ENCODE measurements around the gene OSBPL10. TPM values are rescaled to one million over a fixed set of nuclear protein-coding genes. Genes with fewer than 3 reads are reported as not detected.

OSBPL10 gene
- total and polyA plus RNA-seq, 4 donors, result 3.9 to 33.0 (median 13.1) TPM

DNA sequence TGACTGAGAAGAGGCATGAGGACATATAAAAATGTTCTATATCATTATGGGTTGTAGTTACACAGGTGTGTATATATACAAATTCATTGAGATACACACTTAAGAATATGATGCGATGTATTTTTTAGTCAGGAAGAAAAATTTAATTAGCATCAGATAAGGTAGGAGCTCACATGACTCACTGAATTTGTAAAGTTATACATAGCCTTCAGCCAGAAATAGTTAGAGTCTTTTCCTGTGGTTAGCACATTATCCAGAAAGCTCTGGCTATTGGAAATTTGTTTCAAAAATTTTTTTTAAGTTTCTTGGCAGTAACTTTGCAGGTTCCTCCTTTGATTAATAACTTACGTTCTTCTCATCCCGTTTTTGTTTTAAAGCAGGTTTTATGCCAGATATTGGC lies 359.7 kb downstream of the OSBPL10 start:
- DNase-seq (no peak), ATAC-seq (ENCODE audit: insufficient read depth, low FRiP score) (no peak)
- WGBS, 2 donors, result 71 to 83% methylated on average over 3 of the region's 3 CpGs
- peaks cover 2 to 24% (median 5%) of the 10 kb centered on the region in 4 donors for H3K36me3 ChIP-seq (ENCODE audit: control insufficient read depth in 4 of 4, insufficient read depth in 4 of 4, low read length in 4 of 4)
- no peak for TF ChIP-seq CTCF (IDR thresholded peaks at IDR 0.05; ENCODE audit: control extremely low read depth, extremely low read depth)
- H3K9ac ChIP-seq (ENCODE audit: insufficient read depth in 1 of 2, low read length in 2 of 2), result no peak overlapping the region
- H3K4me3 ChIP-seq, result no peak overlapping the region
- no peak overlapping the region for H3K27ac ChIP-seq (ENCODE audit: low read depth in 1 of 2, low read length in 1 of 2)
- H3K9me3 ChIP-seq (ENCODE audit: control insufficient read depth in 4 of 4, insufficient read depth in 3 of 4, low read length in 3 of 4), result no peaks in the 10 kb centered on the region
- H3K27me3 ChIP-seq (ENCODE audit: control insufficient read depth in 3 of 3, insufficient read depth in 3 of 3, low read length in 2 of 3), result no peaks in the 10 kb centered on the region
- H3K4me1 ChIP-seq (ENCODE audit: control insufficient read depth in 5 of 5, insufficient read depth in 5 of 5, low read length in 5 of 5), result peaks cover 0 to 8% (median 0%) of the 10 kb centered on the region in 5 donors

DNA sequence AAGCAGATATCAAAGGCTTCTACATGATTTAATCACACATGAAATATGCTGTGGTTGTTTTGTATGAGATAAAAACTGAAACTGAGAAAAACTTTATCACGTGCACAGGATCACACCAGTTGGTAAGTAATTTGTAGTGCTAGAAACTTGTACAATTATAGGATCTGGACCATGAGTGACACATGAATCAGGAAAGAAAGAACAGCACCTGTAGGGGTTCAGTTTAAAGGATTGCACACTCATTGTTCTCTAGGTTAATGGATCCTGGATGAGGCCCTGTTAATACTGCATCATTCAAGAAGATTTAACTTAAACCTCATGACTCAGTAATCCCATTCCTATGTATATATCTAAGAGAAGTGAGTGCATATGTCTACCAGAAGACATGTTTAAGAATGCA lies 360.4 kb downstream of the OSBPL10 start:
- DNase-seq (no peak), ATAC-seq (ENCODE audit: insufficient read depth, low FRiP score) (no peak)
- Histone ChIP-seq H3K4me3 (no peak overlapping the region), H3K36me3 (ENCODE audit: control insufficient read depth in 4 of 4, insufficient read depth in 4 of 4, low read length in 4 of 4) (peaks cover 2 to 22% (median 4%) of the 10 kb centered on the region in 4 donors), H3K4me1 (ENCODE audit: control insufficient read depth in 5 of 5, insufficient read depth in 5 of 5, low read length in 5 of 5) (peaks cover 0 to 11% (median 0%) of the 10 kb centered on the region in 5 donors), H3K27me3 (ENCODE audit: control insufficient read depth in 3 of 3, insufficient read depth in 3 of 3, low read length in 2 of 3) (no peaks in the 10 kb centered on the region), H3K9me3 (ENCODE audit: control insufficient read depth in 4 of 4, insufficient read depth in 3 of 4, low read length in 3 of 4) (no peaks in the 10 kb centered on the region), H3K9ac (ENCODE audit: insufficient read depth in 1 of 2, low read length in 2 of 2) (no peak overlapping the region), H3K27ac (ENCODE audit: low read depth in 1 of 2, low read length in 1 of 2) (no peak overlapping the region)
- TF ChIP-seq CTCF (IDR thresholded peaks at IDR 0.05; ENCODE audit: control extremely low read depth, extremely low read depth), result no peak
- 87 to 91% methylated on average over 1 of the region's 1 CpG for WGBS, 2 donors

DNA sequence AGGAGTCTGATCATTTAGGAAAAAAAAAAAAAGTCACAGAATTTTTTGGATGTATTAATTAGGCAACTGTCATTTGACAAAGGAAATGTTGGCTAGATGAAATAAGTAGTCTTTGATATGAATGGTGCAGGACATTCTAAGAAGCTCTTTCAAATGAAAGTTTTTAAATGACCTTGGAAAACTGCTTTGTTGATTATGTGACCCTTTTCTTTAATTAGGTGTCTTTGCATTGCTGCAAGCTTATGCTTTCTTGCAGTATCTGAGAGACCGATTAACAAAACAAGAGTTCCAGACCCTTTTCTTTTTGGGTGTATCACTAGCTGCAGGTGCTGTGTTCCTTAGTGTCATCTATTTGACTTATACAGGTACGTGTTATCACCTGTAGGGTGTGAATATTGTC lies 364.4 kb downstream of the OSBPL10 start:
- peaks cover 0 to 18% (median 0%) of the 10 kb centered on the region in 5 donors for H3K4me1 ChIP-seq (ENCODE audit: control insufficient read depth in 5 of 5, insufficient read depth in 5 of 5, low read length in 5 of 5)
- no peak overlapping the region for H3K4me3 ChIP-seq
- no peaks in the 10 kb centered on the region for H3K9me3 ChIP-seq (ENCODE audit: control insufficient read depth in 4 of 4, insufficient read depth in 3 of 4, low read length in 3 of 4)
- no peak for TF ChIP-seq CTCF (IDR thresholded peaks at IDR 0.05; ENCODE audit: control extremely low read depth, extremely low read depth)
- DNase-seq (peak in 2 of 3 donors; percentile 55 to 60), ATAC-seq (ENCODE audit: insufficient read depth, low FRiP score) (no peak)
- H3K27ac ChIP-seq (ENCODE audit: low read depth in 1 of 2, low read length in 1 of 2), result no peak overlapping the region
- H3K36me3 ChIP-seq (ENCODE audit: control insufficient read depth in 4 of 4, insufficient read depth in 4 of 4, low read length in 4 of 4), result peaks cover 0 to 7% (median 3%) of the 10 kb centered on the region in 4 donors
- no peaks in the 10 kb centered on the region for H3K27me3 ChIP-seq (ENCODE audit: control insufficient read depth in 3 of 3, insufficient read depth in 3 of 3, low read length in 2 of 3)
- 89 to 90% methylated on average over 2 of the region's 2 CpGs for WGBS, 2 donors
- no peak overlapping the region for H3K9ac ChIP-seq (ENCODE audit: insufficient read depth in 1 of 2, low read length in 2 of 2)
